SJCRH30 (cell line): ENCODE results near the gene MGAT4A. TPM values are rescaled to one million over a fixed set of nuclear protein-coding genes. Genes with fewer than 3 reads are reported as not detected.

ENCODE experiments used
- DNase-seq, 2 experiments: peaks; one replicate each; pipeline ENCODE4 v3.0.0-alpha.2; 2015 to 2020
- H3K27ac ChIP-seq: fragments of 250-450 bp; sonication (Bioruptor Pico); 2 replicates; pipeline ENCODE4 v1.5.1; 2020; ENCODE audit warnings: mild to moderate bottlenecking, moderate library complexity
- H3K27me3 ChIP-seq: fragments of 250-450 bp; sonication (Bioruptor Pico); 2 replicates; pipeline ENCODE4 v1.5.1; 2020; ENCODE audit warnings: mild to moderate bottlenecking, moderate library complexity
- H3K36me3 ChIP-seq: fragments of 250-450 bp; sonication (Bioruptor Pico); 2 replicates; pipeline ENCODE4 v1.5.1; 2020; ENCODE audit warnings: mild to moderate bottlenecking, moderate library complexity
- H3K4me1 ChIP-seq: fragments of 250-450 bp; sonication (Bioruptor Pico); 2 replicates; pipeline ENCODE4 v1.5.1; 2020; ENCODE audit warnings: mild to moderate bottlenecking, moderate library complexity
- H3K4me3 ChIP-seq: fragments of 250-450 bp; sonication (Bioruptor Pico); 2 replicates; pipeline ENCODE4 v1.5.1; 2020; ENCODE audit warnings: mild to moderate bottlenecking, moderate library complexity
- H3K9me3 ChIP-seq: fragments of 250-450 bp; sonication (Bioruptor Pico); replicated peaks from 2 replicates; pipeline ENCODE4 v1.5.1; 2020; ENCODE audit warnings: mild to moderate bottlenecking, moderate library complexity
- total RNA-seq: library from RNA; depleted of rRNA; stranded (reverse); fragments of >200 nt; shearing (Covaris generic); gene quantifications from 2 replicates; pipeline ENCODE4 v1.2.3, GENCODE V29; 2014

Gene MGAT4A
- total RNA-seq, 1 experiment from 2014 or later, result 0.08 TPM

- DNase-seq, result no peak
- Histone ChIP-seq H3K4me1 (no peaks in the 10 kb centered on the region), H3K27ac (no peak overlapping the region), H3K9me3 (no peaks in the 10 kb centered on the region), H3K27me3 (no peaks in the 10 kb centered on the region), H3K4me3 (no peak overlapping the region), H3K36me3 (no peaks in the 10 kb centered on the region)
Observed at GRCh38 chr2:98748292-98749065, 17.5 kb upstream of the MGAT4A start.

- H3K4me3 ChIP-seq, result no peak overlapping the region
- H3K36me3 ChIP-seq, result no peaks in the 10 kb centered on the region
- no peak for DNase-seq
- H3K4me1 ChIP-seq, result no peaks in the 10 kb centered on the region
- H3K27me3 ChIP-seq, result no peaks in the 10 kb centered on the region
- no peaks in the 10 kb centered on the region for H3K9me3 ChIP-seq
- no peak overlapping the region for H3K27ac ChIP-seq
Observed at GRCh38 chr2:98747888-98748287, 17.0 kb upstream of the MGAT4A start.

- DNase-seq, result no peak
- no peak overlapping the region for H3K27ac ChIP-seq
Observed at GRCh38 chr2:98746426-98746825, 15.5 kb upstream of the MGAT4A start.

GRCh38 chr2:98744595-98744994, 13.7 kb upstream of the MGAT4A start:
- no peaks in the 10 kb centered on the region for H3K36me3 ChIP-seq
- no peak for DNase-seq
- no peaks in the 10 kb centered on the region for H3K27me3 ChIP-seq
- no peaks in the 10 kb centered on the region for H3K4me1 ChIP-seq
- H3K27ac ChIP-seq, result no peak overlapping the region
- H3K4me3 ChIP-seq, result no peak overlapping the region
- H3K9me3 ChIP-seq, result no peaks in the 10 kb centered on the region

More at GRCh38 chr2:98746426-98746825, 15.5 kb upstream of the MGAT4A start:
- H3K4me1 ChIP-seq, result no peaks in the 10 kb centered on the region
- H3K27me3 ChIP-seq, result no peaks in the 10 kb centered on the region
- no peaks in the 10 kb centered on the region for H3K36me3 ChIP-seq
- H3K4me3 ChIP-seq, result no peak overlapping the region
- no peaks in the 10 kb centered on the region for H3K9me3 ChIP-seq

- no peak for DNase-seq
- no peaks in the 10 kb centered on the region for H3K36me3 ChIP-seq
- no peaks in the 10 kb centered on the region for H3K9me3 ChIP-seq
- H3K4me1 ChIP-seq, result no peaks in the 10 kb centered on the region
- H3K27ac ChIP-seq, result no peak overlapping the region
- no peak overlapping the region for H3K4me3 ChIP-seq
- no peaks in the 10 kb centered on the region for H3K27me3 ChIP-seq
Observed at GRCh38 chr2:98743835-98744234, 12.9 kb upstream of the MGAT4A start.

GRCh38 chr2:98739020-98739419, 8.1 kb upstream of the MGAT4A start:
- Histone ChIP-seq H3K4me1 (no peaks in the 10 kb centered on the region), H3K27me3 (no peaks in the 10 kb centered on the region), H3K9me3 (no peaks in the 10 kb centered on the region), H3K36me3 (no peaks in the 10 kb centered on the region), H3K27ac (no peak overlapping the region), H3K4me3 (no peak overlapping the region)
- DNase-seq, result no peak

GRCh38 chr2:98738304-98738703, 7.4 kb upstream of the MGAT4A start:
- H3K4me3 ChIP-seq, result no peak overlapping the region
- H3K27ac ChIP-seq, result no peak overlapping the region
- H3K27me3 ChIP-seq, result no peaks in the 10 kb centered on the region
- H3K36me3 ChIP-seq, result no peaks in the 10 kb centered on the region
- no peak for DNase-seq
- H3K9me3 ChIP-seq, result no peaks in the 10 kb centered on the region
- no peaks in the 10 kb centered on the region for H3K4me1 ChIP-seq

- no peak for DNase-seq
- Histone ChIP-seq H3K27ac (no peak overlapping the region), H3K4me3 (no peak overlapping the region), H3K9me3 (no peaks in the 10 kb centered on the region), H3K36me3 (no peaks in the 10 kb centered on the region), H3K4me1 (no peaks in the 10 kb centered on the region), H3K27me3 (no peaks in the 10 kb centered on the region)
Observed at GRCh38 chr2:98737848-98738247, 6.9 kb upstream of the MGAT4A start.

- Histone ChIP-seq H3K4me3 (no peak overlapping the region), H3K36me3 (no peaks in the 10 kb centered on the region), H3K9me3 (no peaks in the 10 kb centered on the region), H3K27ac (no peak overlapping the region), H3K27me3 (no peaks in the 10 kb centered on the region), H3K4me1 (no peaks in the 10 kb centered on the region)
- DNase-seq, result no peak
Observed at GRCh38 chr2:98736464-98736889, 5.5 kb upstream of the MGAT4A start.

- Histone ChIP-seq H3K27ac (no peak overlapping the region), H3K4me1 (no peaks in the 10 kb centered on the region), H3K9me3 (no peaks in the 10 kb centered on the region), H3K27me3 (0 out of 2 replicates have a peak, but pooled peaks cover 4% of the 10 kb centered on the region), H3K36me3 (no peaks in the 10 kb centered on the region), H3K4me3 (no peak overlapping the region)
- peak in 1 of 2 experiments; percentile 17 for DNase-seq
Observed at GRCh38 chr2:98734823-98735260, 3.9 kb upstream of the MGAT4A start.

GRCh38 chr2:98734162-98734561, 3.2 kb upstream of the MGAT4A start:
- Histone ChIP-seq H3K27me3 (0 out of 2 replicates have a peak, but pooled peaks cover 7% of the 10 kb centered on the region), H3K9me3 (no peaks in the 10 kb centered on the region), H3K27ac (no peak overlapping the region), H3K4me3 (no peak overlapping the region), H3K36me3 (no peaks in the 10 kb centered on the region), H3K4me1 (no peaks in the 10 kb centered on the region)
- no peak for DNase-seq

GRCh38 chr2:98732430-98733051, 1.6 kb upstream of the MGAT4A start:
- DNase-seq, result no peak
- H3K4me3 ChIP-seq, result no peak overlapping the region
- H3K9me3 ChIP-seq, result no peaks in the 10 kb centered on the region
- no peak overlapping the region for H3K27ac ChIP-seq
- 0 out of 2 replicates have a peak, but pooled peaks cover 7% of the 10 kb centered on the region for H3K27me3 ChIP-seq
- no peaks in the 10 kb centered on the region for H3K4me1 ChIP-seq
- no peaks in the 10 kb centered on the region for H3K36me3 ChIP-seq

GRCh38 chr2:98731894-98732349, 990 bp upstream of the MGAT4A start:
- 0 out of 2 replicates have a peak, but pooled peaks cover 7% of the 10 kb centered on the region for H3K27me3 ChIP-seq

GRCh38 chr2:98730707-98731040, 258 bp downstream of the MGAT4A start:
- H3K4me1 ChIP-seq, result no peaks in the 10 kb centered on the region
- DNase-seq, result no peak
- no peaks in the 10 kb centered on the region for H3K9me3 ChIP-seq
- H3K27me3 ChIP-seq, result 0 out of 2 replicates have a peak, but pooled peaks cover 7% of the 10 kb centered on the region
- no peak overlapping the region for H3K4me3 ChIP-seq
- no peaks in the 10 kb centered on the region for H3K36me3 ChIP-seq
- no peak overlapping the region for H3K27ac ChIP-seq

More at GRCh38 chr2:98731894-98732349, 990 bp upstream of the MGAT4A start:
- no peaks in the 10 kb centered on the region for H3K4me1 ChIP-seq
- H3K4me3 ChIP-seq, result no peak overlapping the region; the same call in 1 of the 2 replicates
- H3K9me3 ChIP-seq, result no peaks in the 10 kb centered on the region
- H3K27ac ChIP-seq, result no peak overlapping the region
- DNase-seq, result no peak
- no peaks in the 10 kb centered on the region for H3K36me3 ChIP-seq

- Histone ChIP-seq H3K4me3 (no peak overlapping the region), H3K27me3 (0 out of 2 replicates have a peak, but pooled peaks cover 7% of the 10 kb centered on the region)
- no peak for DNase-seq
Observed at GRCh38 chr2:98730053-98730706, 752 bp downstream of the MGAT4A start.

More at GRCh38 chr2:98730053-98730706, 752 bp downstream of the MGAT4A start:
- no peaks in the 10 kb centered on the region for H3K36me3 ChIP-seq
- H3K9me3 ChIP-seq, result no peaks in the 10 kb centered on the region
- no peak overlapping the region for H3K27ac ChIP-seq
- no peaks in the 10 kb centered on the region for H3K4me1 ChIP-seq
